Ishikawa (cell line): ENCODE results near the gene NAT16.

Experiments used
- CEBPB ChIP-seq: IDR thresholded peaks from 2 replicates; pipeline ENCODE4 v1.6.1; 2012
- EGR1 ChIP-seq: IDR thresholded peaks from 2 replicates; pipeline ENCODE4 v1.6.1; 2012
- EP300 ChIP-seq: IDR thresholded peaks from 2 replicates; pipeline ENCODE4 v1.6.1; 2012; ENCODE audit warnings: borderline replicate concordance
- NFIC ChIP-seq: IDR thresholded peaks from 2 replicates; pipeline ENCODE4 v1.6.1; 2012
- RAD21 ChIP-seq: IDR thresholded peaks from 2 replicates; pipeline ENCODE4 v1.6.1; 2012; ENCODE audit warnings: low read depth
- TAF1 ChIP-seq: IDR thresholded peaks from 2 replicates; pipeline ENCODE4 v1.6.1; 2012; ENCODE audit warnings: low read depth, mild to moderate bottlenecking
- TCF12 ChIP-seq: IDR thresholded peaks from 2 replicates; pipeline ENCODE4 v1.6.1; 2012; ENCODE audit warnings: low read depth
- YY1 ChIP-seq: IDR thresholded peaks from 2 replicates; pipeline ENCODE4 v1.6.1; 2012; ENCODE audit warnings: low read depth
- ZBTB7A ChIP-seq: IDR thresholded peaks from 2 replicates; pipeline ENCODE4 v1.6.1; 2012; ENCODE audit warnings: low read depth
- TF ChIP-seq, protein P1 (sequence below): IDR thresholded peaks from 2 replicates; pipeline ENCODE4 v1.6.1; 2012; ENCODE audit warnings: low read depth, mild to moderate bottlenecking
- TF ChIP-seq, protein P2 (sequence below): IDR thresholded peaks from 2 replicates; pipeline ENCODE4 v1.6.1; 2012
- TF ChIP-seq, protein P3 (sequence below): IDR thresholded peaks from 2 replicates; pipeline ENCODE4 v1.6.1; 2012

DNA sequence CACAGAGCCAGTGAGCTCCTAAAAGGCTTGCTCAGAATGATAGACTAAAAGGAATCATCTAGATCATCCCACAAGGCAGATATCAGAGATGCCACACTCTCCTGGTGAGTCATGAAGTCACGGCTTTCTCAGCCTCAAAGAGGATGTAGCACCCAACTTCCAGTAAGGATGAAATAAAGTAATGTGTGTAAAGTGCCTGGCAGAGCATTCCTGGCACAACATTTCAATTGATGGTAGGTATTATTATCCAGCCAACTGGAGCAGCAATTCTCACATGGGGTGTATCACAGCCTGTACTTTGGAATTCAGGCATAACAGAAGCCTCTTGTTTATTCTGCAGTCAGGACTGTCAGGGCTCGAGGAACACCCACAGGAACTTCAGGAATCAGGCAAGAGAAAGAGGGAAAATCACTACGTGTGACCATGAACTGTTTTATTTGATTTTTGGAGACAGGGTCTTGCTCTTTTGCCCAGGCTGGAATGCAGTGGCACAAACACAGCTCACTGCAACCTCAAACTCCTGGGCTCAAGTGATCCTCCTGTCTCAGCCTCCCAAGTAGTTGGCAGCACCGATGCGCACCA is 5.3 kb upstream of the NAT16 start:
- TF ChIP-seq, protein P1, sequence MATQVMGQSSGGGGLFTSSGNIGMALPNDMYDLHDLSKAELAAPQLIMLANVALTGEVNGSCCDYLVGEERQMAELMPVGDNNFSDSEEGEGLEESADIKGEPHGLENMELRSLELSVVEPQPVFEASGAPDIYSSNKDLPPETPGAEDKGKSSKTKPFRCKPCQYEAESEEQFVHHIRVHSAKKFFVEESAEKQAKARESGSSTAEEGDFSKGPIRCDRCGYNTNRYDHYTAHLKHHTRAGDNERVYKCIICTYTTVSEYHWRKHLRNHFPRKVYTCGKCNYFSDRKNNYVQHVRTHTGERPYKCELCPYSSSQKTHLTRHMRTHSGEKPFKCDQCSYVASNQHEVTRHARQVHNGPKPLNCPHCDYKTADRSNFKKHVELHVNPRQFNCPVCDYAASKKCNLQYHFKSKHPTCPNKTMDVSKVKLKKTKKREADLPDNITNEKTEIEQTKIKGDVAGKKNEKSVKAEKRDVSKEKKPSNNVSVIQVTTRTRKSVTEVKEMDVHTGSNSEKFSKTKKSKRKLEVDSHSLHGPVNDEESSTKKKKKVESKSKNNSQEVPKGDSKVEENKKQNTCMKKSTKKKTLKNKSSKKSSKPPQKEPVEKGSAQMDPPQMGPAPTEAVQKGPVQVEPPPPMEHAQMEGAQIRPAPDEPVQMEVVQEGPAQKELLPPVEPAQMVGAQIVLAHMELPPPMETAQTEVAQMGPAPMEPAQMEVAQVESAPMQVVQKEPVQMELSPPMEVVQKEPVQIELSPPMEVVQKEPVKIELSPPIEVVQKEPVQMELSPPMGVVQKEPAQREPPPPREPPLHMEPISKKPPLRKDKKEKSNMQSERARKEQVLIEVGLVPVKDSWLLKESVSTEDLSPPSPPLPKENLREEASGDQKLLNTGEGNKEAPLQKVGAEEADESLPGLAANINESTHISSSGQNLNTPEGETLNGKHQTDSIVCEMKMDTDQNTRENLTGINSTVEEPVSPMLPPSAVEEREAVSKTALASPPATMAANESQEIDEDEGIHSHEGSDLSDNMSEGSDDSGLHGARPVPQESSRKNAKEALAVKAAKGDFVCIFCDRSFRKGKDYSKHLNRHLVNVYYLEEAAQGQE, result no peak
- TF ChIP-seq RAD21 (no peak), TCF12 (no peak), TAF1 (no peak), EGR1 (no peak), CEBPB (no peak), EP300 (no peak), ZBTB7A (no peak), YY1 (no peak), NFIC (no peak)
- TF ChIP-seq, protein P2, sequence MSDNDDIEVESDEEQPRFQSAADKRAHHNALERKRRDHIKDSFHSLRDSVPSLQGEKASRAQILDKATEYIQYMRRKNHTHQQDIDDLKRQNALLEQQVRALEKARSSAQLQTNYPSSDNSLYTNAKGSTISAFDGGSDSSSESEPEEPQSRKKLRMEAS, result no peak
- TF ChIP-seq, protein P3, sequence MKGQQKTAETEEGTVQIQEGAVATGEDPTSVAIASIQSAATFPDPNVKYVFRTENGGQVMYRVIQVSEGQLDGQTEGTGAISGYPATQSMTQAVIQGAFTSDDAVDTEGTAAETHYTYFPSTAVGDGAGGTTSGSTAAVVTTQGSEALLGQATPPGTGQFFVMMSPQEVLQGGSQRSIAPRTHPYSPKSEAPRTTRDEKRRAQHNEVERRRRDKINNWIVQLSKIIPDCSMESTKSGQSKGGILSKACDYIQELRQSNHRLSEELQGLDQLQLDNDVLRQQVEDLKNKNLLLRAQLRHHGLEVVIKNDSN, result no peak
